IPS DF 19.7 (cell line): Measurements from ENCODE around the gene OLIG3.

ENCODE experiments used
- DNase-seq: peaks from one replicate; pipeline ENCODE4 v3.0.0-alpha.2; 2013; ENCODE audit warnings: low read depth, low spot score

Gene OLIG3

GRCh38 chr6:137496368-137496767 is 2.2 kb upstream of the OLIG3 start:
- DNase-seq = no peak

- no peak for DNase-seq
Measured at GRCh38 chr6:137495703-137496336, 1.6 kb upstream of the OLIG3 start.

- no peak for DNase-seq
Measured at GRCh38 chr6:137494988-137495702, 951 bp upstream of the OLIG3 start.

GRCh38 chr6:137493218-137494038 is 766 bp downstream of the OLIG3 start:
- DNase-seq = no peak

- no peak for DNase-seq
Measured at GRCh38 chr6:137492289-137493217, 1.6 kb downstream of the OLIG3 start.

- no peak for DNase-seq
Measured at GRCh38 chr6:137491478-137491877, 2.7 kb downstream of the OLIG3 start.

GRCh38 chr6:137490961-137491360 is 3.2 kb downstream of the OLIG3 start:
- DNase-seq = no peak

- DNase-seq = no peak
Measured at GRCh38 chr6:137490006-137490905, 3.9 kb downstream of the OLIG3 start.

GRCh38 chr6:137489046-137490005 is 4.9 kb downstream of the OLIG3 start:
- DNase-seq = no peak

GRCh38 chr6:137488150-137489045 is 5.8 kb downstream of the OLIG3 start:
- DNase-seq = no peak

GRCh38 chr6:137487869-137488149 is 6.4 kb downstream of the OLIG3 start:
- DNase-seq = no peak

- no peak for DNase-seq
Measured at GRCh38 chr6:137487181-137487868, 6.9 kb downstream of the OLIG3 start.

- no peak for DNase-seq
Measured at GRCh38 chr6:137486416-137486815, 7.8 kb downstream of the OLIG3 start.

GRCh38 chr6:137480431-137480830 is 13.8 kb downstream of the OLIG3 start:
- no peak for DNase-seq

- DNase-seq = no peak
Measured at GRCh38 chr6:137475103-137475502, 19.1 kb downstream of the OLIG3 start.

- DNase-seq = no peak
Measured at GRCh38 chr6:137473598-137473997, 20.6 kb downstream of the OLIG3 start.

GRCh38 chr6:137472641-137473137 is 21.5 kb downstream of the OLIG3 start:
- no peak for DNase-seq

- DNase-seq = no peak
Measured at GRCh38 chr6:137471986-137472385, 22.2 kb downstream of the OLIG3 start.
